Activated CD4-positive, alpha-beta T cell treated with anti-CD3 and anti-CD28 coated beads for 36 hours (primary cell): ENCODE measurements around the gene MAN1B1. TPM values are rescaled to one million over a fixed set of nuclear protein-coding genes. Genes with fewer than 3 reads are reported as not detected.

ENCODE experiments used
- ATAC-seq: fragments of 200-7000 bp; cut with Tn5 transposase; one replicate; pipeline ENCODE4 v1.10.0; 2021; ENCODE audit warnings: mild to moderate bottlenecking, moderate library complexity
- CTCF ChIA-PET: fragments of 350-600 bp; sonication (Branson Sonifier 250); formaldehyde crosslinking; loops from one replicate; lab custom pipeline; 2021; ENCODE audit warnings: antibody characterized with exemption; lab: Charles Lee
- POLR2A ChIA-PET: fragments of 350-600 bp; sonication (Branson Sonifier 250); formaldehyde crosslinking; loops from one replicate; lab custom pipeline; 2021; ENCODE audit warnings: antibody characterized with exemption, inconsistent platforms; lab: Charles Lee
- DNase-seq: peaks from one replicate; pipeline ENCODE4 v3.0.0-alpha.2; 2020
- H3K27ac Mint-ChIP-seq: one replicate; pipeline ENCODE4 v1.8.0; 2021; ENCODE audit warnings: mixed read lengths
- H3K27me3 Mint-ChIP-seq: one replicate; pipeline ENCODE4 v1.8.0; 2021; ENCODE audit warnings: mixed read lengths
- H3K36me3 Mint-ChIP-seq: one replicate; pipeline ENCODE4 v1.8.0; 2021; ENCODE audit warnings: low read depth, mixed read lengths
- H3K4me1 Mint-ChIP-seq: one replicate; pipeline ENCODE4 v1.8.0; 2021; ENCODE audit warnings: mixed read lengths
- H3K4me3 Mint-ChIP-seq: one replicate; pipeline ENCODE4 v1.8.0; 2021; ENCODE audit warnings: mild to moderate bottlenecking, moderate library complexity, mixed read lengths
- H3K9me3 Mint-ChIP-seq: one replicate; pipeline ENCODE4 v1.8.0; 2021; ENCODE audit warnings: low read depth, mixed read lengths
- intact Hi-C, 2 experiments: fragments of 100-400 bp; cut with DNase I in 1 of 2; cut with micrococcal nuclease in 1 of 2; formaldehyde crosslinking; loops; one replicate each; pipeline versions ENCODE4 v1.14.2 to v1.15.1; 2022 to 2024; cut with DNase I, micrococcal nuclease
- total RNA-seq, 2 experiments: library from RNA; stranded (reverse); gene quantifications; one replicate each; pipeline ENCODE4 v1.2.3, GENCODE V29; 2021

MAN1B1 gene
- total RNA-seq, 2 experiments from 2014 or later: 21.6 to 26.7 TPM

GRCh38 chr9:137044502-137045177 is 42.1 kb upstream of the MAN1B1 start:
- DNase-seq: no peak
- Mint-ChIP-seq H3K27ac (no peak overlapping the region), H3K36me3 (no peaks in the 10 kb centered on the region), H3K9me3 (no peaks in the 10 kb centered on the region), H3K27me3 (peaks cover 28% of the 10 kb centered on the region), H3K4me3 (peak overlapping the region; percentile 61), H3K4me1 (peaks cover 9% of the 10 kb centered on the region)
- intact Hi-C loops: loop anchor here (5.0 to 10.0 kb wide), 3 partner anchors 180 to 197 kb away; partner anchors contain the start of genes CYSRT1 (in 1 of the 2), PHPT1 (in 1 of the 2), RNF208 (in 1 of the 2) and RNF224 (in 1 of the 2)
- ChIA-PET POLR2A (interaction anchor here (1.0 to 1.3 kb wide), 2 partner anchors 10 to 61 kb away, joined by 3 read pairs; no protein-coding TSS in a partner anchor), CTCF (interaction anchor here (0.6 to 1.5 kb wide), 8 partner anchors 9 to 79 kb away, joined by 3 to 6 read pairs (median 4); no protein-coding TSS in a partner anchor)
- no peak for ATAC-seq

- ATAC-seq (peak; percentile 38), DNase-seq (peak; percentile 57)
- Mint-ChIP-seq H3K9me3 (no peaks in the 10 kb centered on the region), H3K27me3 (peaks cover 34% of the 10 kb centered on the region), H3K4me1 (peaks cover 12% of the 10 kb centered on the region), H3K4me3 (peak overlapping the region; percentile 61), H3K27ac (no peak overlapping the region), H3K36me3 (no peaks in the 10 kb centered on the region)
- ChIA-PET CTCF (interaction anchor here (0.6 to 2.0 kb wide), 8 partner anchors 10 to 80 kb away, joined by 3 to 20 read pairs (median 6); partner anchors contain the start of gene MAN1B1), POLR2A (interaction anchor here (1.0 to 1.3 kb wide), 2 partner anchors 11 to 60 kb away, joined by 3 read pairs; no protein-coding TSS in a partner anchor)
- intact Hi-C loops: loop anchor here (1.0 to 10.0 kb wide), 6 partner anchors 17 to 198 kb away; partner anchors contain the start of genes ABCA2 (in 1 of the 2), CYSRT1 (in 1 of the 2), PHPT1 (in 1 of the 2) and RNF208 (in 1 of the 2)
These were observed 41.3 kb upstream of the MAN1B1 start for GRCh38 chr9:137045294-137046087.

- DNase-seq (peak; percentile 92), ATAC-seq (peak; percentile 65)
- intact Hi-C loops: loop anchor here (1.0 to 10.0 kb wide), 6 partner anchors 18 to 199 kb away; partner anchors contain the start of genes ABCA2 (in 1 of the 2), CYSRT1 (in 1 of the 2), PHPT1 (in 1 of the 2) and RNF208 (in 1 of the 2)
- Mint-ChIP-seq H3K9me3 (no peaks in the 10 kb centered on the region), H3K27me3 (peaks cover 34% of the 10 kb centered on the region), H3K36me3 (no peaks in the 10 kb centered on the region), H3K27ac (no peak within 1 kb of the TSS), H3K4me1 (peaks cover 12% of the 10 kb centered on the region), H3K4me3 (peak within 1 kb of the TSS; percentile 61)
- ChIA-PET CTCF (interaction anchor here (0.6 to 4.3 kb wide), 33 partner anchors 10 to 420 kb away, joined by 3 to 43 read pairs (median 4); partner anchors contain the start of genes CLIC3, MAN1B1, RNF224 and SAPCD2), POLR2A (interaction anchor here (0.6 to 0.7 kb wide), 3 partner anchors 51 to 277 kb away, joined by 3 to 4 read pairs (median 3); no protein-coding TSS in a partner anchor)
These were observed 40.5 kb upstream of the MAN1B1 start, which contains the start of gene NPDC1 for GRCh38 chr9:137046088-137046787. Gene NPDC1 (minus strand): TSS chr9:137046177. CDS start chr9:137045989, 188 bp downstream.

DNA sequence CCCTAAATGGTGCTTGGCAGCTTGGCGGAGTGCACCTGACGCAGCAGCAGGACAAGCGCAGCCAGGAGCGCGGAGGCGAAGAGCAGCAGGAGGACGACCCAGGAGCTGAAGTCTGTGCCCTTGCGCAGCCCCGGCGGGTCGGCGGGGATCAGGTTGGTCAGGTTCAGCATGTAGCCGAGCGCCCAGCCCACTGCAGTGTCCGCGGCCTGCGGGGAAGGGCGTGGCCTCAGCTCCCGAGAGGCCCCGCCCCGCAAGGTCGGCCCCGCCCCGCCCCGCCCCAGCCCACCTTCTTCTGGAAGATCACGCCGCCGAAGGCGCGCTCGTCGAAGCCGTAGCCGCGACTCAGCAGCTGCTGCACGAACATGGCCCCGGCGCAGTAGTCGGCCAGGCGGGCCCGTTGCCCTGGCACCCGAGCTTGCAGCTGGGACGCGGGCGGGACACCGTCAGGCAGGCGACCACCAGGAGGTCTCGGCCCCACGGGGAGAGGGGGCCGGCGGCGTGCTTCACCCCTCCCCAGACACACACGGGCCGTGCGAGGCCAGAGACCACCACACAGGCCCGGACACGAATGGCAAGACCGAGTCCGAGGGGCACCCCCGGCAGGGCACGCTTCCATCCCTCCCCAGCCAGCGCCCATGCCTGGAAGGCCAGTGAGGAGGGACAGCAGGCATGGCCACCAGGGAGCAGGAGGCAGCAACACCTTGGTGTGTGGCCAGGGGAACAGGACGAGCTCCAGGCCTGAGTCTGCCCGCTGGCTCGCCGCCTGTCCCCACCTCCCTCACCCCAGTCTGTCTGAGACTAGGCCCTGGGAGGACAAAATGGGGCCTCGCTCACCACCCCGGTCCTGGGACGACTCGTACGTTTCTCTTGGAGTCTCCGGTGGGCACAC is 37.9 kb upstream of the MAN1B1 start:
- no peak for ATAC-seq
- DNase-seq: peak; percentile 39
- Mint-ChIP-seq H3K4me3 (no peak overlapping the region), H3K36me3 (no peaks in the 10 kb centered on the region), H3K27ac (no peak overlapping the region), H3K27me3 (peaks cover 35% of the 10 kb centered on the region), H3K9me3 (no peaks in the 10 kb centered on the region), H3K4me1 (peaks cover 12% of the 10 kb centered on the region)
- ChIA-PET CTCF (interaction anchor here (0.7 to 4.3 kb wide), 9 partner anchors 10 to 1152 kb away, joined by 3 to 43 read pairs (median 5); partner anchors contain the start of gene SAPCD2), POLR2A (no interaction called here)
- intact Hi-C loops: loop anchor here (2.0 to 10.0 kb wide), 4 partner anchors 18 to 202 kb away; partner anchors contain the start of genes CYSRT1 (in 1 of the 2), PHPT1 (in 1 of the 2), RNF208 (in 1 of the 2) and RNF224 (in 1 of the 2)

GRCh38 chr9:137049544-137050449 is 37.0 kb upstream of the MAN1B1 start:
- no peaks in the 10 kb centered on the region for H3K9me3 Mint-ChIP-seq
- H3K27ac Mint-ChIP-seq: no peak overlapping the region
- intact Hi-C loops: loop anchor here (2.0 to 10.0 kb wide), 4 partner anchors 17 to 202 kb away; partner anchors contain the start of genes CYSRT1 (in 1 of the 2), PHPT1 (in 1 of the 2), RNF208 (in 1 of the 2) and RNF224 (in 1 of the 2)
- peaks cover 7% of the 10 kb centered on the region for H3K4me1 Mint-ChIP-seq
- no peak overlapping the region for H3K4me3 Mint-ChIP-seq
- ChIA-PET POLR2A (no interaction called here), CTCF (interaction anchor here (0.7 to 4.3 kb wide), 7 partner anchors 14 to 393 kb away, joined by 3 to 43 read pairs (median 5); partner anchors contain the start of gene SAPCD2)
- DNase-seq (peak; percentile 88), ATAC-seq (peak; percentile 64)
- no peaks in the 10 kb centered on the region for H3K36me3 Mint-ChIP-seq
- peaks cover 31% of the 10 kb centered on the region for H3K27me3 Mint-ChIP-seq

- Mint-ChIP-seq H3K27me3 (peaks cover 27% of the 10 kb centered on the region), H3K27ac (no peak overlapping the region), H3K4me3 (no peak overlapping the region), H3K36me3 (no peaks in the 10 kb centered on the region), H3K4me1 (peaks cover 5% of the 10 kb centered on the region), H3K9me3 (no peaks in the 10 kb centered on the region)
- no peak for DNase-seq
- intact Hi-C loops: no loop called here
- ChIA-PET POLR2A (no interaction called here), CTCF (interaction anchor here (0.8 kb wide), 1 partner anchor 75 kb away, joined by 3 read pairs; no protein-coding TSS in a partner anchor)
- no peak for ATAC-seq
These were observed 36.2 kb upstream of the MAN1B1 start for GRCh38 chr9:137050570-137050969.

- H3K27ac Mint-ChIP-seq: no peak overlapping the region
- peaks cover 27% of the 10 kb centered on the region for H3K27me3 Mint-ChIP-seq
- no peaks in the 10 kb centered on the region for H3K9me3 Mint-ChIP-seq
- H3K36me3 Mint-ChIP-seq: no peaks in the 10 kb centered on the region
- no peak for DNase-seq
- ChIA-PET POLR2A (no interaction called here), CTCF (interaction anchor here (0.8 to 2.1 kb wide), 2 partner anchors 15 to 76 kb away, joined by 3 to 11 read pairs; no protein-coding TSS in a partner anchor)
- H3K4me3 Mint-ChIP-seq: no peak overlapping the region
- intact Hi-C loops: no loop called here
- ATAC-seq: no peak
- H3K4me1 Mint-ChIP-seq: peaks cover 5% of the 10 kb centered on the region
These were observed 35.5 kb upstream of the MAN1B1 start for GRCh38 chr9:137051145-137051724.

DNA sequence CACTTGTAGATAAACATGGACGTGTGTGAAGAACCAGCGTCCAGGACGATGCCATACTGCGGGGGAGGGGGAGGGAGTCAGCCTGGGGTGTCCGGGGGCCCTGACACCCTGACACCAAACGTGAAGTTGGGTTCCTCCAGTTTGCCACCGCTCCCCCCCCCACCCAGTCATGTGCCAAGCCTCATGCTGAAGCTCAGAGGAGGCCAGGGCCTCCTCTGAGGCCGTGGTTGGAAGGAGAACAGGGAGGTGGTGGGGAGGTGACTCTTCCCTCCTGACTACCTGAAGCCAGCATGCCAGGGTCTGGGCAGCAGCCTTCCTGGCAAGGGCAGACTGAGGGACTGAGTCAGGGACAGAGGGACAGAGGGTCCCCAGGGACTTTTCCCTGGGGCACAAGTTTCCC is 34.5 kb upstream of the MAN1B1 start:
- Mint-ChIP-seq H3K36me3 (no peaks in the 10 kb centered on the region), H3K27ac (no peak overlapping the region), H3K27me3 (peaks cover 23% of the 10 kb centered on the region), H3K9me3 (no peaks in the 10 kb centered on the region), H3K4me3 (no peak overlapping the region), H3K4me1 (peaks cover 5% of the 10 kb centered on the region)
- ChIA-PET POLR2A (no interaction called here), CTCF (interaction anchor here (0.6 to 2.1 kb wide), 8 partner anchors 12 to 322 kb away, joined by 3 to 11 read pairs (median 4); partner anchors contain the start of gene RNF224)
- ATAC-seq (no peak), DNase-seq (no peak)
- intact Hi-C loops: no loop called here
